Prostate gland (tissue), 2 donors: Measurements from ENCODE around the gene RNF157. TPM values are rescaled to one million over a fixed set of nuclear protein-coding genes. Genes with fewer than 3 reads are reported as not detected.
A peak's percentile ranks its signal among the peaks of the same experiment; 100 is the strongest.

ENCODE experiments used
- DNase-seq: peaks from one replicate; pipeline ENCODE4 v3.0.0-alpha.2; 2019; ENCODE audit warnings: low spot score
- H3K27ac ChIP-seq, 2 donors: fragments of 200-600 bp; sonication (generic); 2 replicates each; pipeline ENCODE4 v1.5.1; 2017 to 2019
- H3K27me3 ChIP-seq: fragments of 200-600 bp; sonication (generic); replicated peaks from 2 replicates; pipeline ENCODE4 v1.5.1; 2019; ENCODE audit not compliant: insufficient read depth
- H3K36me3 ChIP-seq, 2 donors: fragments of 200-600 bp; sonication (generic); 1 replicate in 1 of 2; 2 replicates in 1 of 2; pipeline versions ENCODE4 v1.5.1 to v1.8.1; 2017 to 2019
- H3K4me1 ChIP-seq: fragments of 200-600 bp; sonication (generic); replicated peaks from 2 replicates; pipeline ENCODE4 v1.5.1; 2019
- H3K4me3 ChIP-seq, 2 donors: fragments of 200-600 bp; sonication (generic); 2 replicates each; pipeline ENCODE4 v1.5.1; 2017 to 2019
- H3K9me3 ChIP-seq: fragments of 200-600 bp; sonication (generic); 2 replicates; pipeline ENCODE4 v1.5.1; 2017
- POLR2A ChIP-seq: fragments of 450-650 bp; IDR thresholded peaks from one replicate; pipeline ENCODE4 v1.6.1; 2016; ENCODE audit warnings: antibody characterized with exemption, mild to moderate bottlenecking
- POLR2AphosphoS5 ChIP-seq: sonication (generic); formaldehyde crosslinking; IDR thresholded peaks from one replicate; pipeline ENCODE4 v1.6.1; 2017; ENCODE audit warnings: antibody characterized with exemption
- WGBS: methylation state at CpG from one replicate; pipeline ENCODE4 v1.1.5; 2018; 5-methylcytosine and 5-hydroxymethylcytosine counted together
- intact Hi-C: fragments of 100-400 bp; cut with DNase I; formaldehyde crosslinking; loops from one replicate; pipeline ENCODE4 v1.14.2; 2022
- total RNA-seq, 2 donors: library from RNA; depleted of rRNA; stranded (reverse); fragments of >200 nt; gene quantifications; one replicate each; pipeline ENCODE4 v1.1.0, GENCODE V29; 2016
- TF ChIP-seq, protein P1 (sequence below), 4 experiments: fragments of 200-600 bp in 2 of 4; fragments of 450-650 bp in 2 of 4; sonication (generic) in 2 of 4; IDR thresholded peaks; 1 replicate in 3 of 4; 2 replicates in 1 of 4; pipeline ENCODE4 v1.5.1; 2016 to 2019; ENCODE audit warnings: antibody characterized with exemption in 4 of 4, mild to moderate bottlenecking in 2 of 4, moderate library complexity in 2 of 4

The RNF157 gene
- total RNA-seq, 2 donors from 2014 or later = 1.6 to 47.5 TPM

DNA sequence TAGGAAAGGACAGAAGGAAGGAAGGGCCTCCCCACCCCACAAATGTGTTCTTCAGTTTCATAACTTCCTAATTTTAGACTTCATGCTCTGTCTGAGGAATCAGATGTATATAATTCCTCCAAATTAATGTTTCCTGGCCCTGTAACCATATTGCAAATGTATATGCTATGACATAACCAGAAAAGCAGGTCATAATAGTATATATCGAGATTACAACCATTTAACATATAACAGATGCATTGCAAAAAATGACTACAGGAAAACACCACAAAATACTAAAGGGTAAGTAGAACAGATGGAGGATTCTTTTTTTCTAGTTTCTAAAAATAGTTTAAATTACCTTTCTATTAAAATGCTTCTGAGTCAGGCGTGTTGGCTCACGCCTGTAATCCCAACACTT lies 133.6 kb downstream of the RNF157 start:
- H3K4me1 ChIP-seq = peaks cover 4% of the 10 kb centered on the region
- 67% methylated on average over 3 of the region's 3 CpGs for WGBS
- TF ChIP-seq POLR2A = no peak
- TF ChIP-seq POLR2AphosphoS5 = no peak
- TF ChIP-seq, protein P1, sequence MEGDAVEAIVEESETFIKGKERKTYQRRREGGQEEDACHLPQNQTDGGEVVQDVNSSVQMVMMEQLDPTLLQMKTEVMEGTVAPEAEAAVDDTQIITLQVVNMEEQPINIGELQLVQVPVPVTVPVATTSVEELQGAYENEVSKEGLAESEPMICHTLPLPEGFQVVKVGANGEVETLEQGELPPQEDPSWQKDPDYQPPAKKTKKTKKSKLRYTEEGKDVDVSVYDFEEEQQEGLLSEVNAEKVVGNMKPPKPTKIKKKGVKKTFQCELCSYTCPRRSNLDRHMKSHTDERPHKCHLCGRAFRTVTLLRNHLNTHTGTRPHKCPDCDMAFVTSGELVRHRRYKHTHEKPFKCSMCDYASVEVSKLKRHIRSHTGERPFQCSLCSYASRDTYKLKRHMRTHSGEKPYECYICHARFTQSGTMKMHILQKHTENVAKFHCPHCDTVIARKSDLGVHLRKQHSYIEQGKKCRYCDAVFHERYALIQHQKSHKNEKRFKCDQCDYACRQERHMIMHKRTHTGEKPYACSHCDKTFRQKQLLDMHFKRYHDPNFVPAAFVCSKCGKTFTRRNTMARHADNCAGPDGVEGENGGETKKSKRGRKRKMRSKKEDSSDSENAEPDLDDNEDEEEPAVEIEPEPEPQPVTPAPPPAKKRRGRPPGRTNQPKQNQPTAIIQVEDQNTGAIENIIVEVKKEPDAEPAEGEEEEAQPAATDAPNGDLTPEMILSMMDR (IDR thresholded peaks at IDR 0.05) = no peak
- H3K36me3 ChIP-seq = no peaks in the 10 kb centered on the region
- no peaks in the 10 kb centered on the region for H3K27me3 ChIP-seq
- H3K4me3 ChIP-seq = no peak overlapping the region
- no peaks in the 10 kb centered on the region for H3K9me3 ChIP-seq
- no peak overlapping the region for H3K27ac ChIP-seq
- intact Hi-C loops = no loop called here
- no peak for DNase-seq

DNA sequence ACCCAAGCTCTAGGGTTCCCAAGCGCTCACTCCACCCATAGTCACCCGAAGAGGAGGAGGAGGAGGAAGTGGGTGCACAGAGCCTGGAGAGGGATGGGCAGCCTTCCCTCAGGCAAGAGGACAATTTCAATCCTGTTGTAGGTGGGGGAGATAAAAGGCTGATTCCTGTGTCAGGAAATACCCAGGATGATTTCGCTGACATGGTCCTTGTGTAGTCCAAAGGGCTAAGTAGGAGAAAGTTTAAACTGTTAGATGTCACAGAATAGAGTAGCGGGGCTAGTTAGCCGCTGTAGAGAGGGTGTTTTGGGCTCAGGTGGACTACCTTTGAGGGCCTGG lies 135.4 kb downstream of the RNF157 start:
- Histone ChIP-seq H3K4me3 (no peak overlapping the region), H3K27me3 (no peaks in the 10 kb centered on the region), H3K9me3 (no peaks in the 10 kb centered on the region), H3K27ac (no peak overlapping the region), H3K36me3 (peaks cover 2 to 4% of the 10 kb centered on the region in 2 donors), H3K4me1 (peaks cover 6% of the 10 kb centered on the region)
- 76% methylated on average over 5 of the region's 5 CpGs for WGBS
- TF ChIP-seq POLR2A = no peak
- TF ChIP-seq, protein P1 (IDR thresholded peaks at IDR 0.05) = no peak
- DNase-seq = no peak
- intact Hi-C loops = no loop called here

DNA sequence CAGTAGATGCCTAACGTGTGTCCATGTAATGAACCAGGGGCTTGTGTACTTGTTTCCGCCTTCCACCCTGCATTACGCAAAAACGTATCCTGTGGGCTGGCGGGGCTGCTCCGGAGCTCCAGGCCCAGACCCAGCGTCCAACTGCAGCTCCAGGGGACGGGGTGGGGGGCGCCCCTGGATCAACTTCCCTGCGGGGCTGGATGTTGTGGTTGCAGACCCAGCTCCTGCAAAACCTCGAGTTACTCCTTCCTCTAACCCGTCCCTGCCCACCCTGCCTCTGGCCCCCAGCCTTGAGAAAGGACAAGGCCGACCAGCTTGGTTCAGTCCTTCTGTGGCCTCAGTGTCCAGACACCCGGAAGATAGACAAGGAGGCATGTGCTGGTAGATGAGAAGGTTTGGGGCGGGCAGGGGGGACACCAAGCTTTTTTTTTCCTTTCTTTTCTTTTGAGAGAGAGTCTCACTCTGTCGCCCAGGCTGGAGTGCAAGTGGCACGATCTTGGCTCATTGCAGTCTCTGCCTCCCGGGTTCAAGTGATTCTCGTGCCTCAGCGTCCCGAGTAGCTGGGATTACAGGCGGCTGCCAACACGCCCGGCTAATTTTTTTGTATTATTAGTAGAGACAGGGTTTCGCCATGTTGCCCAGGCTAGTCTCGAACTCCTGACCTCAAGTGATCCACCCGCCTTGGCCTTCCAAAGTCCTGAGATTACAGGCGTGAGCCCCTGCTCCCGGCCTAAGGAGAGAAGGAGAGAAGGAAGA lies 136.0 kb downstream of the RNF157 start:
- intact Hi-C loops = no loop called here
- peaks cover 4 to 6% of the 10 kb centered on the region in 2 donors for H3K36me3 ChIP-seq
- peaks cover 6% of the 10 kb centered on the region for H3K4me1 ChIP-seq
- DNase-seq = no peak
- no peaks in the 10 kb centered on the region for H3K27me3 ChIP-seq
- peak overlapping the region; percentile 61 to 71 for H3K4me3 ChIP-seq
- peak overlapping the region; percentile 87 to 89 for H3K27ac ChIP-seq
- 85% methylated on average over 29 of the region's 29 CpGs for WGBS
- TF ChIP-seq POLR2AphosphoS5 = no peak
- no peaks in the 10 kb centered on the region for H3K9me3 ChIP-seq

- peak within 1 kb of the TSS; percentile 87 to 89 for H3K27ac ChIP-seq
- H3K36me3 ChIP-seq = peaks cover 4 to 6% of the 10 kb centered on the region in 2 donors
- intact Hi-C loops = no loop called here
- peak; percentile 90 for DNase-seq
- no peaks in the 10 kb centered on the region for H3K9me3 ChIP-seq
- TF ChIP-seq POLR2A (peak; percentile 74), POLR2AphosphoS5 (peak; percentile 98)
- TF ChIP-seq, protein P1 (IDR thresholded peaks at IDR 0.05) = peak in 1 of 4 experiments; percentile 11
- H3K4me1 ChIP-seq = peaks cover 6% of the 10 kb centered on the region
- H3K4me3 ChIP-seq = peak within 1 kb of the TSS; percentile 61 to 71
- 5% methylated on average over 55 of the region's 55 CpGs for WGBS
- no peaks in the 10 kb centered on the region for H3K27me3 ChIP-seq
These were observed 136.8 kb downstream of the RNF157 start, which contains the start of gene EXOC7 for GRCh38 chr17:76103274-76104139. Gene EXOC7, minus strand, starts transcription at chr17:76103787. Its CDS starts 95 bp downstream, at chr17:76103692.

DNA sequence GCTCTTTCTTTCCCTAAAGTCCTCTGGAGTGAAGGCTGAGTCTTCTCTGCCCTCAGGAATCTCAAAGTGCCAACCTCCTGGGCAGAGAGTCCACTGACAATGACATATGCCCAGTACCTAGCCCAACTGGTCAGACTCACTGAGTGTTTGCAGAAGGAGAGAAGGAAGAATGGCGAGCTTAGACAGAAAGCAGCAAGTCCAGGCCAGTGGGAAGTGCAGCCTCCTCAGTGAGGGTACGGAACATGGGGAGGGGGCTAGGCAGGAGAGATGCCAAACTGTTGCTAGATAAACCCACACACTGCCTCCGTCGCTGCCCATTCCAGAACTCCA lies 137.4 kb downstream of the RNF157 start:
- Histone ChIP-seq H3K9me3 (no peaks in the 10 kb centered on the region), H3K4me1 (peaks cover 6% of the 10 kb centered on the region), H3K36me3 (peaks cover 4 to 6% of the 10 kb centered on the region in 2 donors), H3K27ac (peak overlapping the region; percentile 87 to 89), H3K27me3 (no peaks in the 10 kb centered on the region), H3K4me3 (peak overlapping the region; percentile 61 to 71)
- TF ChIP-seq POLR2AphosphoS5 (peak; percentile 27), POLR2A (no peak)
- TF ChIP-seq, protein P1 (IDR thresholded peaks at IDR 0.05) = no peak
- DNase-seq = peak; percentile 30
- WGBS = 3% methylated on average over 4 of the region's 4 CpGs
- intact Hi-C loops = no loop called here
